ENCODE data around the gene KIF1A. TPM values are rescaled to one million over a fixed set of nuclear protein-coding genes. Genes with fewer than 3 reads are reported as not detected.

The KIF1A gene
- total and polyA plus RNA-seq, 2 of the 8 experiments (the other 6 are each of a cell fraction or from before 2014, with no cell fraction given), result 61.3 to 281 TPM

GRCh38 chr2:240708457-240708856 lies 111.6 kb downstream of the KIF1A start:
- Histone ChIP-seq H4K8ac (ENCODE audit: extremely low read depth, insufficient read depth, low read length) (no peak overlapping the region), H3K23me2 (ENCODE audit: low read depth, low read length) (no peaks in the 10 kb centered on the region), H3K79me2 (ENCODE audit: control insufficient read depth in 1 of 2, insufficient read depth in 2 of 2, low read length in 2 of 2) (no peaks in the 10 kb centered on the region), H3K4me3 (ENCODE audit: extremely low read depth in 1 of 4, insufficient read depth in 2 of 4, low read depth in 3 of 4, low read length in 4 of 4) (no peak overlapping the region), H3K9ac (replicated peaks in 1 of 4; ENCODE audit: extremely low read depth in 1 of 4, low read depth in 3 of 4, low read length in 3 of 4) (no peak overlapping the region), H2AFZ (ENCODE audit: low read length) (no peak overlapping the region), H3K56ac (replicated peaks; ENCODE audit: insufficient read length, low read depth, low read length) (no peak overlapping the region), H3K79me1 (ENCODE audit: low read depth, low read length) (no peaks in the 10 kb centered on the region), H3K23ac (ENCODE audit: insufficient read length) (no peak overlapping the region), H2AK5ac (ENCODE audit: low read depth, low read length) (no peak overlapping the region), H3K9me3 (ENCODE audit: insufficient read depth in 2 of 2, low read depth in 1 of 2, low read length in 1 of 2) (no peaks in the 10 kb centered on the region), H3K27ac (ENCODE audit: low read depth, low read length) (no peak overlapping the region), H4K91ac (replicated peaks; ENCODE audit: insufficient read length, low read length) (no peak overlapping the region), H3K14ac (ENCODE audit: insufficient read length) (no peak overlapping the region), H2BK12ac (ENCODE audit: low read depth, low read length) (no peak overlapping the region), H2BK20ac (ENCODE audit: low read length) (no peak overlapping the region), H4K5ac (ENCODE audit: insufficient read length, low read depth, low read length) (no peak overlapping the region), H2BK15ac (ENCODE audit: low read length) (no peak overlapping the region), H3K4me2 (ENCODE audit: insufficient read depth in 1 of 2, low read depth in 2 of 2, low read length in 2 of 2) (no peak overlapping the region), H3K18ac (ENCODE audit: extremely low read depth, low read length) (no peak overlapping the region), H3K36me3 (ENCODE audit: control insufficient read depth in 2 of 4, insufficient read depth in 4 of 4, low read length in 3 of 4) (no peaks in the 10 kb centered on the region), H3K4ac (replicated peaks; ENCODE audit: insufficient read length, low read depth, low read length) (no peak overlapping the region), H3K4me1 (replicated peaks in 1 of 4; ENCODE audit: control insufficient read depth in 3 of 4, insufficient read depth in 4 of 4, low read length in 3 of 4) (no peaks in the 10 kb centered on the region; a peak in 1 of 7 replicates), H3K27me3 (replicated peaks in 1 of 4; ENCODE audit: control insufficient read depth in 3 of 4, extremely low read depth in 1 of 4, insufficient read depth in 3 of 4, low read length in 3 of 4) (no peaks in the 10 kb centered on the region), H2BK5ac (ENCODE audit: low read depth, low read length) (no peak overlapping the region), H2BK120ac (replicated peaks; ENCODE audit: low read depth, low read length) (no peak overlapping the region), H4K20me1 (replicated peaks in 1 of 2; ENCODE audit: control insufficient read depth in 1 of 2, insufficient read depth in 2 of 2, low read length in 2 of 2) (peaks cover 0 to 3% of the 10 kb centered on the region in 2 experiments)
- DNase-seq (ENCODE audit: low read depth in 1 of 2, low spot score in 2 of 2) (no peak), FAIRE-seq (no peak)
- no peak for TF ChIP-seq SUZ12 (IDR thresholded peaks at IDR 0.05; ENCODE audit: low read length)
- no peak for TF ChIP-seq YY1 (IDR thresholded peaks at IDR 0.05; ENCODE audit: low read depth, low read length)
- no peak for TF ChIP-seq GABPA (IDR thresholded peaks at IDR 0.05; ENCODE audit: borderline replicate concordance, insufficient read depth, low read length)
- TF ChIP-seq ZNF274 (IDR thresholded peaks at IDR 0.05; ENCODE audit: borderline replicate concordance, extremely low read depth, low read length), result no peak
- no peak for TF ChIP-seq KDM5A (IDR thresholded peaks at IDR 0.05; ENCODE audit: low read length)
- no peak for TF ChIP-seq MAX (IDR thresholded peaks at IDR 0.05)
- no peak for TF ChIP-seq EP300 (IDR thresholded peaks at IDR 0.05; ENCODE audit: borderline replicate concordance in 1 of 2, low read depth in 2 of 2, low read length in 2 of 2)
- TF ChIP-seq SAP30 (IDR thresholded peaks at IDR 0.05; ENCODE audit: insufficient read depth, insufficient replicate concordance, low read length), result no peak
- no peak for TF ChIP-seq RAD21 (IDR thresholded peaks at IDR 0.05 in 1 of 2, conservative IDR thresholded peaks at IDR 0.05 in 1 of 2; ENCODE audit: low read depth in 2 of 2, low read length in 2 of 2)
- TF ChIP-seq TBP (IDR thresholded peaks at IDR 0.05; ENCODE audit: low read depth, low read length), result no peak
- CTCF ChIA-PET (ENCODE audit: partially characterized antibody), result interaction anchor here (1.2 kb wide), 1 partner anchor 14 kb away, joined by 3 read pairs; no protein-coding TSS in a partner anchor
- WGBS, 2 experiments (ENCODE audit: extremely low coverage in 1 of 2, insufficient coverage in 1 of 2, insufficient read length in 1 of 2, insufficient replicate concordance in 2 of 2, low coverage in 1 of 2, low lambda C conversion rate in 2 of 2, missing lambda C conversion rate in 1 of 2), result 76% methylated on average over 7 of the region's 7 CpGs; no CpG with 5 or more reads in 1 of the 2 experiments
- POLR2A ChIA-PET (ENCODE audit: partially characterized antibody), result interaction anchor here (1.4 kb wide), 1 partner anchor 13 kb away, joined by 4 read pairs; no protein-coding TSS in a partner anchor
